HG03108 (cell line): ENCODE results near the gene POLR3H.

ENCODE experiments used
- ATAC-seq: cut with Tn5 transposase; IDR thresholded peaks from one replicate; pipeline ENCODE4 v1.9.1; 2021; ENCODE audit warnings: moderate library complexity; ENCODE audit not compliant: unreplicated experiment

The POLR3H gene

GRCh38 chr22:41488076-41488475 is 56.2 kb downstream of the POLR3H start:
- ATAC-seq: no peak

GRCh38 chr22:41487037-41487935 is 57.0 kb downstream of the POLR3H start:
- ATAC-seq: no peak

GRCh38 chr22:41485033-41485432 is 59.2 kb downstream of the POLR3H start:
- no peak for ATAC-seq

- ATAC-seq: no peak
Measured at GRCh38 chr22:41482319-41482935, 61.8 kb downstream of the POLR3H start.

- ATAC-seq: no peak
Measured at GRCh38 chr22:41481925-41482318, 62.3 kb downstream of the POLR3H start.

GRCh38 chr22:41481131-41481830 is 63.0 kb downstream of the POLR3H start:
- no peak for ATAC-seq

GRCh38 chr22:41480397-41480735 is 63.9 kb downstream of the POLR3H start:
- ATAC-seq: no peak

GRCh38 chr22:41479671-41480396 is 64.4 kb downstream of the POLR3H start:
- no peak for ATAC-seq

- no peak for ATAC-seq
Measured at GRCh38 chr22:41478891-41479521, 65.3 kb downstream of the POLR3H start.

GRCh38 chr22:41478473-41478872 is 65.8 kb downstream of the POLR3H start:
- ATAC-seq: no peak
